OCI-LY1 (cell line): Measurements from ENCODE around the gene CHRM5.

Source experiments
- H2AFZ ChIP-seq: fragments of 200-600 bp; sonication (generic), shearing (Covaris generic); 2 replicates; pipeline ENCODE4 v1.6.0; 2014; ENCODE audit warnings: antibody characterized with exemption, mild to moderate bottlenecking, low read length
- H3F3A ChIP-seq: fragments of 200-600 bp; sonication (generic), shearing (Covaris generic); 2 replicates; pipeline ENCODE4 v1.6.0; 2014; ENCODE audit warnings: mild to moderate bottlenecking, antibody characterized with exemption, low read length, moderate library complexity; ENCODE audit not compliant: insufficient read depth
- H3K27ac ChIP-seq: fragments of 200-600 bp; sonication (generic); 2 replicates; pipeline ENCODE4 v1.5.1; 2014; ENCODE audit warnings: low read length, mixed run types, mild to moderate bottlenecking, low read depth; ENCODE audit not compliant: poor library complexity, severe bottlenecking
- H3K27me3 ChIP-seq: fragments of 200-600 bp; sonication (generic); 2 replicates; pipeline ENCODE4 v1.6.0; 2014; ENCODE audit warnings: antibody characterized with exemption, mild to moderate bottlenecking, low read length, moderate library complexity; ENCODE audit not compliant: insufficient read depth
- H3K36me3 ChIP-seq: fragments of 200-600 bp; sonication (generic); 2 replicates; pipeline ENCODE4 v1.6.1; 2014; ENCODE audit warnings: mild to moderate bottlenecking, antibody characterized with exemption, low read length, moderate library complexity, mixed read lengths; ENCODE audit not compliant: insufficient read depth
- H3K4me1 ChIP-seq: fragments of 200-600 bp; sonication (generic); 2 replicates; pipeline ENCODE4 v1.5.1; 2014; ENCODE audit warnings: mild to moderate bottlenecking, low read length, moderate library complexity; ENCODE audit not compliant: insufficient read depth, severe bottlenecking
- H3K4me2 ChIP-seq: fragments of 200-600 bp; sonication (generic), shearing (Covaris generic); 2 replicates; pipeline ENCODE4 v1.6.1; 2014; ENCODE audit warnings: low read length
- H3K4me3 ChIP-seq: fragments of 200-600 bp; sonication (generic); 2 replicates; pipeline ENCODE4 v1.5.1; 2014; ENCODE audit warnings: low read length, low read depth, mild to moderate bottlenecking, mixed read lengths; ENCODE audit not compliant: poor library complexity, severe bottlenecking
- H3K79me2 ChIP-seq: fragments of 200-600 bp; shearing (Covaris generic); 2 replicates; pipeline ENCODE4 v1.6.1; 2016; ENCODE audit warnings: mixed run types, low read length, mixed read lengths; ENCODE audit not compliant: insufficient read depth
- H3K9ac ChIP-seq: fragments of 200-600 bp; sonication (generic), shearing (Covaris generic); 2 replicates; pipeline ENCODE4 v1.6.1; 2014; ENCODE audit warnings: mild to moderate bottlenecking, low read length, mixed read lengths
- H3K9me2 ChIP-seq: fragments of 200-600 bp; sonication (generic), shearing (Covaris generic); 2 replicates; pipeline ENCODE4 v1.6.1; 2014; ENCODE audit warnings: low read depth, mild to moderate bottlenecking, low read length, mixed read lengths
- H3K9me3 ChIP-seq: fragments of 200-600 bp; shearing (Covaris generic); 2 replicates; pipeline ENCODE4 v1.6.1; 2014; ENCODE audit warnings: low read length, mixed read lengths
- H4K20me1 ChIP-seq: fragments of 200-600 bp; sonication (generic), shearing (Covaris generic); 2 replicates; pipeline ENCODE4 v1.6.0; 2016; ENCODE audit warnings: mild to moderate bottlenecking, low read length; ENCODE audit not compliant: insufficient read depth
- EZH2 ChIP-seq: fragments of 200-600 bp; sonication (generic), shearing (Covaris generic); IDR thresholded peaks from 2 replicates; pipeline ENCODE4 v1.8.0; 2017; ENCODE audit warnings: borderline replicate concordance, mixed run types, mild to moderate bottlenecking, antibody characterized with exemption, low read length, moderate library complexity, mixed read lengths
- TF ChIP-seq, protein P1 (sequence below): fragments of 200-600 bp; sonication (generic), shearing (Covaris generic); IDR thresholded peaks from 2 replicates; pipeline ENCODE4 v1.5.1; 2017; ENCODE audit warnings: mild to moderate bottlenecking, antibody characterized with exemption, low read length, moderate library complexity, mixed read lengths

The CHRM5 gene

DNA sequence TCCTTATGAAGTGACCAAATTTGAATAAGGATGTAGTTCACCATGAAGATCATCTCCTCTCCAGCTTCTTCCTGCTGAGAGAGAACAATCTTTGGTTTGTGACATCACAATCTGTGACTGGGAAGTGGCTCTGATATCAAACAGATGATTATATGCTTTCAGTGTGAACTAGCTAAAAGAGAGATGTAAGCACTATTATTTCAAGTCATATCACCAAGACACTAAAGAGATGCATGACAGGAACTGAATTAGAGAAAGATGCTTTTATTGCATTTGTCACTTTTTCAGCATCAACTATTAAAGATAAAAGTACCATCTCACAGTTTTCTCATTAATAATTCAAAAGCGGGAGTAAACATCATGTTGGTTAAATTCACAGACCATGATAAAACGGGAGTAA lies 3.5 kb downstream of the CHRM5 start:
- no peak overlapping the region for H2AFZ ChIP-seq
- no peaks in the 10 kb centered on the region for H3K9me3 ChIP-seq
- H3K27ac ChIP-seq = no peak overlapping the region

DNA sequence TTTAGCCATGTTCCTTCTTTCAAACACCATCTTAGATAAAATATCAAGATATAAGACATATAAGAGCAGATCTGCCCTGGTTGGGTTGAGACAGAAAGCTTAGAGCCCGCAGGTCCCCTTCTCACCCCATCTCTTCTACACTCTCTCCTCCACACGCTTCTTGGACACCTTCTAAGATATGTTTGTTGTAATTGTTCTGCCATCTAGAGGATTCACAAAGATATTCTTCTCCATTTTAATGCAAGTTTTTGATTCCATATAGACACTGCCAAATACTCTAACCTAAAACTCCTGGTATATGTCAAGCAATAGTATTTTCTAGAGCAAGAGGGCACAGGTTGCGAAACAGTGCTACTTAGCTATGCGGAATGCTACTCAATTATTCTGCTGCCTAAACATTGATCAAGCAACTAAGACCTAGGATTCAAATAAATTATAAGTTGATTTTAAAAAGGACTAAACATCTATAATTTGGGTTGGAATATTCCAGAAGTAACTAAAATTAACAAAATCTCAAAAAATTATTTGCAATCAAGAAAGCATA lies 6.8 kb downstream of the CHRM5 start:
- Histone ChIP-seq H3K36me3 (no peaks in the 10 kb centered on the region), H3K27me3 (no peaks in the 10 kb centered on the region), H3K9ac (no peak overlapping the region), H3K27ac (no peak overlapping the region), H2AFZ (no peak overlapping the region), H3K4me1 (no peaks in the 10 kb centered on the region), H4K20me1 (no peaks in the 10 kb centered on the region), H3K9me3 (no peaks in the 10 kb centered on the region), H3K4me2 (no peak overlapping the region), H3F3A (no peaks in the 10 kb centered on the region), H3K79me2 (no peaks in the 10 kb centered on the region), H3K4me3 (no peak overlapping the region), H3K9me2 (no peaks in the 10 kb centered on the region)
- TF ChIP-seq, protein P1, sequence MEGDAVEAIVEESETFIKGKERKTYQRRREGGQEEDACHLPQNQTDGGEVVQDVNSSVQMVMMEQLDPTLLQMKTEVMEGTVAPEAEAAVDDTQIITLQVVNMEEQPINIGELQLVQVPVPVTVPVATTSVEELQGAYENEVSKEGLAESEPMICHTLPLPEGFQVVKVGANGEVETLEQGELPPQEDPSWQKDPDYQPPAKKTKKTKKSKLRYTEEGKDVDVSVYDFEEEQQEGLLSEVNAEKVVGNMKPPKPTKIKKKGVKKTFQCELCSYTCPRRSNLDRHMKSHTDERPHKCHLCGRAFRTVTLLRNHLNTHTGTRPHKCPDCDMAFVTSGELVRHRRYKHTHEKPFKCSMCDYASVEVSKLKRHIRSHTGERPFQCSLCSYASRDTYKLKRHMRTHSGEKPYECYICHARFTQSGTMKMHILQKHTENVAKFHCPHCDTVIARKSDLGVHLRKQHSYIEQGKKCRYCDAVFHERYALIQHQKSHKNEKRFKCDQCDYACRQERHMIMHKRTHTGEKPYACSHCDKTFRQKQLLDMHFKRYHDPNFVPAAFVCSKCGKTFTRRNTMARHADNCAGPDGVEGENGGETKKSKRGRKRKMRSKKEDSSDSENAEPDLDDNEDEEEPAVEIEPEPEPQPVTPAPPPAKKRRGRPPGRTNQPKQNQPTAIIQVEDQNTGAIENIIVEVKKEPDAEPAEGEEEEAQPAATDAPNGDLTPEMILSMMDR = no peak
- no peak for TF ChIP-seq EZH2

More for the DNA sequence above, 3.5 kb downstream of the CHRM5 start:
- Histone ChIP-seq H3K27me3 (no peaks in the 10 kb centered on the region), H4K20me1 (no peaks in the 10 kb centered on the region), H3K4me1 (no peaks in the 10 kb centered on the region), H3K79me2 (no peaks in the 10 kb centered on the region), H3K4me2 (no peak overlapping the region), H3K9me2 (no peaks in the 10 kb centered on the region), H3F3A (no peaks in the 10 kb centered on the region), H3K9ac (no peak overlapping the region), H3K4me3 (no peak overlapping the region), H3K36me3 (no peaks in the 10 kb centered on the region)
- TF ChIP-seq EZH2 = no peak
- TF ChIP-seq, protein P1 = no peak

DNA sequence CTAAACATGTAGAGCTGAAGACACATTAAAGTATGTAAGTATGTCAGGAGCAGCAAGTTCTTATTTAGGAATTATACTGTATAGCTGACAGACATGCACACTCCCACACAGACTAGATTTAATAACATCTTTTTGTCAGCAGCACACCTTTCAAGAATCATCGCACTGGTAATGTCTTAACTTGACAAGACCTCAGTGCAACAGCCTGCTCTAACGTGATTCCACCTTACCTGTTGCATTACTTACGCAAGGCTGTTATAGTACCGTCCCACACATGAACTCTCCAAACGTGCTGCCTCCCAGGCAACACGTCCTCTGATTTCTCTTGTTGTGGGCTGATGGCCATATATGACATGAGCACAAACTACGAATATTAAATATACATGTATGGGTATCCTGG lies 11.9 kb downstream of the CHRM5 start:
- Histone ChIP-seq H2AFZ (no peak overlapping the region), H3K36me3 (no peaks in the 10 kb centered on the region), H3K4me1 (no peaks in the 10 kb centered on the region), H4K20me1 (no peaks in the 10 kb centered on the region), H3K9me3 (no peaks in the 10 kb centered on the region), H3K27me3 (no peaks in the 10 kb centered on the region), H3F3A (no peaks in the 10 kb centered on the region), H3K4me2 (no peak overlapping the region), H3K9me2 (no peaks in the 10 kb centered on the region), H3K4me3 (no peak overlapping the region), H3K9ac (no peak overlapping the region), H3K27ac (no peak overlapping the region), H3K79me2 (no peaks in the 10 kb centered on the region)
- no peak for TF ChIP-seq EZH2
- TF ChIP-seq, protein P1 = no peak
